HEK293T (cell line): ENCODE data around the gene RAET1G.
"Not testable (repeated sequence)": the region's sequence is repeated elsewhere in the genome, so short reads cannot be mapped to it uniquely, and the experiment has no call there.

ENCODE experiments used
- CTBP1 ChIP-seq: fragments of 450-650 bp; IDR thresholded peaks from 2 replicates; pipeline ENCODE4 v1.6.1; 2016; ENCODE audit warnings: borderline replicate concordance
- ELF4 ChIP-seq: fragments of 450-650 bp; IDR thresholded peaks from 2 replicates; pipeline ENCODE4 v1.6.1; 2017; ENCODE audit warnings: antibody characterized with exemption
- FOXA1 ChIP-seq: fragments of 450-650 bp; IDR thresholded peaks from 2 replicates; pipeline ENCODE4 v1.6.1; 2016; ENCODE audit warnings: mild to moderate bottlenecking
- SP1 ChIP-seq: fragments of 450-650 bp; IDR thresholded peaks from 2 replicates; pipeline ENCODE4 v1.6.1; 2017
- TARDBP ChIP-seq: fragments of 450-650 bp; IDR thresholded peaks from 2 replicates; pipeline ENCODE4 v1.6.1; 2016

GRCh38 chr6:149947533-149947932, 24.6 kb upstream of the RAET1G start:
- not testable (repeated sequence) for TF ChIP-seq ELF4, CTBP1, FOXA1, TARDBP, SP1
